GM12891 (cell line): ENCODE measurements around the gene ITPR1.

Experiments used
- POLR2A ChIP-seq: IDR thresholded peaks from 2 replicates; pipeline ENCODE4 v1.6.1; 2011; ENCODE audit warnings: low read depth, low read length, control low read depth
- POLR2AphosphoS5 ChIP-seq: IDR thresholded peaks from 2 replicates; pipeline ENCODE4 v1.6.1; 2011; ENCODE audit warnings: low read depth, low read length, control low read depth
- TAF1 ChIP-seq: IDR thresholded peaks from 2 replicates; pipeline ENCODE4 v1.6.1; 2011; ENCODE audit warnings: low read depth, low read length, control low read depth

- no peak for TF ChIP-seq POLR2A
- no peak for TF ChIP-seq TAF1
- TF ChIP-seq POLR2AphosphoS5: no peak
These were observed 71.1 kb downstream of the ITPR1 start for GRCh38 chr3:4564270-4564669.
